SH-SY5Y (cell line): ENCODE data around the gene LRRTM3.

ENCODE experiments used
- GATA2 ChIP-seq: IDR thresholded peaks from 2 replicates; pipeline ENCODE4 v1.6.1; 2011; ENCODE audit warnings: mild to moderate bottlenecking, low read depth, low read length
- GATA3 ChIP-seq: IDR thresholded peaks from 2 replicates; pipeline ENCODE4 v1.6.1; 2011; ENCODE audit warnings: low read depth, mild to moderate bottlenecking, low read length, moderate library complexity

LRRTM3 gene

GRCh38 chr10:66925896-66926715 lies at the start of gene LRRTM3:
TSS of gene LRRTM3 (plus strand) at chr10:66926036.
- TF ChIP-seq GATA3 (no peak), GATA2 (no peak)

GRCh38 chr10:66877361-66877760 lies 48.5 kb upstream of the LRRTM3 start:
- TF ChIP-seq GATA2, result no peak
- no peak for TF ChIP-seq GATA3

GRCh38 chr10:66880292-66880691 lies 45.5 kb upstream of the LRRTM3 start:
- no peak for TF ChIP-seq GATA3
- no peak for TF ChIP-seq GATA2

- TF ChIP-seq GATA2 (no peak), GATA3 (no peak)
Measured at GRCh38 chr10:66880826-66881225, 45.0 kb upstream of the LRRTM3 start.

GRCh38 chr10:66881814-66882213 lies 44.0 kb upstream of the LRRTM3 start:
- TF ChIP-seq GATA3, result no peak
- no peak for TF ChIP-seq GATA2

- no peak for TF ChIP-seq GATA2
- no peak for TF ChIP-seq GATA3
Measured at GRCh38 chr10:66882271-66882670, 43.6 kb upstream of the LRRTM3 start.

GRCh38 chr10:66886848-66887247 lies 39.0 kb upstream of the LRRTM3 start:
- TF ChIP-seq GATA2 (no peak), GATA3 (no peak)

- TF ChIP-seq GATA2 (no peak), GATA3 (no peak)
Measured at GRCh38 chr10:66888237-66888636, 37.6 kb upstream of the LRRTM3 start.

- no peak for TF ChIP-seq GATA3
- no peak for TF ChIP-seq GATA2
Measured at GRCh38 chr10:66892871-66893270, 33.0 kb upstream of the LRRTM3 start.

GRCh38 chr10:66910671-66911070 lies 15.2 kb upstream of the LRRTM3 start:
- TF ChIP-seq GATA3 (no peak), GATA2 (no peak)

- no peak for TF ChIP-seq GATA3
- no peak for TF ChIP-seq GATA2
Measured at GRCh38 chr10:66916030-66916429, 9.8 kb upstream of the LRRTM3 start.

GRCh38 chr10:66917104-66917503 lies 8.7 kb upstream of the LRRTM3 start:
- TF ChIP-seq GATA2, result no peak
- TF ChIP-seq GATA3, result no peak

GRCh38 chr10:66919248-66919647 lies 6.6 kb upstream of the LRRTM3 start:
- TF ChIP-seq GATA2 (no peak), GATA3 (no peak)

- TF ChIP-seq GATA2 (no peak), GATA3 (no peak)
Measured at GRCh38 chr10:66924674-66925345, 1.0 kb upstream of the LRRTM3 start.

- TF ChIP-seq GATA3 (no peak), GATA2 (no peak)
Measured at GRCh38 chr10:66925373-66925772, 463 bp upstream of the LRRTM3 start.

GRCh38 chr10:66926841-66927240 lies 1.0 kb downstream of the LRRTM3 start:
- TF ChIP-seq GATA3 (no peak), GATA2 (no peak)
